H9 (cell line): ENCODE data around the gene MT4. TPM values are rescaled to one million over a fixed set of nuclear protein-coding genes. Genes with fewer than 3 reads are reported as not detected.
A peak's percentile ranks its signal among the peaks of the same experiment; 100 is the strongest.

Experiments
- DNase-seq: peaks from one replicate; pipeline ENCODE4 v3.0.0-alpha.2; 2017
- H2AFZ ChIP-seq: one replicate; pipeline ENCODE4 v1.6.1; 2013; ENCODE audit warnings: mild to moderate bottlenecking, low read length, control low read depth, moderate library complexity
- H2AK5ac ChIP-seq: 2 replicates; pipeline ENCODE4 v1.6.1; 2013; ENCODE audit warnings: low read length, control low read depth, mixed read lengths; ENCODE audit not compliant: insufficient read length
- H2BK120ac ChIP-seq: one replicate; pipeline ENCODE4 v1.6.1; 2013; ENCODE audit warnings: low read depth, mild to moderate bottlenecking, low read length, control low read depth, inconsistent platforms; ENCODE audit not compliant: poor library complexity, severe bottlenecking
- H2BK12ac ChIP-seq: 2 replicates; pipeline ENCODE4 v1.6.1; 2013; ENCODE audit warnings: low read length, control low read depth, mixed read lengths, low read depth; ENCODE audit not compliant: insufficient read length
- H2BK15ac ChIP-seq: 2 replicates; pipeline ENCODE4 v1.6.1; 2013; ENCODE audit warnings: low read depth, low read length, control low read depth
- H2BK20ac ChIP-seq: one replicate; pipeline ENCODE4 v1.6.1; 2013; ENCODE audit warnings: low read depth, mild to moderate bottlenecking, low read length, control low read depth, inconsistent platforms; ENCODE audit not compliant: poor library complexity, severe bottlenecking
- H2BK5ac ChIP-seq: 2 replicates; pipeline ENCODE4 v1.6.1; 2013; ENCODE audit warnings: low read length, control low read depth, mixed read lengths; ENCODE audit not compliant: insufficient read length
- H3K14ac ChIP-seq: 2 replicates; pipeline ENCODE4 v1.6.1; 2013; ENCODE audit warnings: low read length, control low read depth; ENCODE audit not compliant: insufficient read depth
- H3K18ac ChIP-seq: 2 replicates; pipeline ENCODE4 v1.6.1; 2013; ENCODE audit warnings: low read depth, mild to moderate bottlenecking, mixed read lengths, low read length, control low read depth; ENCODE audit not compliant: insufficient read length
- H3K23ac ChIP-seq: 2 replicates; pipeline ENCODE4 v1.6.1; 2013; ENCODE audit warnings: low read length, control low read depth, mixed read lengths, low read depth; ENCODE audit not compliant: insufficient read length
- H3K23me2 ChIP-seq: 2 replicates; pipeline ENCODE4 v1.6.1; 2013; ENCODE audit warnings: low read depth, mild to moderate bottlenecking, mixed read lengths, low read length, control low read depth; ENCODE audit not compliant: insufficient read length, poor library complexity, severe bottlenecking
- H3K27ac ChIP-seq: 2 replicates; pipeline ENCODE4 v1.5.1; 2013; ENCODE audit warnings: low read length, control low read depth, mixed read lengths, low read depth; ENCODE audit not compliant: insufficient read length
- H3K27me3 ChIP-seq: 2 replicates; pipeline ENCODE4 v1.6.1; 2013; ENCODE audit warnings: low read length, control low read depth, inconsistent platforms; ENCODE audit not compliant: insufficient read depth
- H3K4ac ChIP-seq: 2 replicates; pipeline ENCODE4 v1.6.1; 2013; ENCODE audit warnings: low read depth, mild to moderate bottlenecking, control low read depth, inconsistent platforms, low read length, moderate library complexity
- H3K4me1 ChIP-seq: 2 replicates; pipeline ENCODE4 v1.6.1; 2013; ENCODE audit warnings: low read length, control low read depth, inconsistent platforms; ENCODE audit not compliant: insufficient read depth
- H3K4me2 ChIP-seq: 2 replicates; pipeline ENCODE4 v1.6.1; 2013; ENCODE audit warnings: low read length, control low read depth, mixed read lengths; ENCODE audit not compliant: insufficient read length, insufficient read depth
- H3K56ac ChIP-seq: 2 replicates; pipeline ENCODE4 v1.6.1; 2013; ENCODE audit warnings: low read depth, mild to moderate bottlenecking, mixed read lengths, low read length, control low read depth; ENCODE audit not compliant: insufficient read length
- H3K79me1 ChIP-seq: 2 replicates; pipeline ENCODE4 v1.6.1; 2013; ENCODE audit warnings: low read depth, mild to moderate bottlenecking, moderate library complexity, low read length, control low read depth, inconsistent platforms; ENCODE audit not compliant: insufficient read depth, poor library complexity, severe bottlenecking
- H3K79me2 ChIP-seq: 2 replicates; pipeline ENCODE4 v1.6.1; 2013; ENCODE audit warnings: low read length, control low read depth, inconsistent platforms; ENCODE audit not compliant: insufficient read depth
- H3K9ac ChIP-seq: 2 replicates; pipeline ENCODE4 v1.6.1; 2013; ENCODE audit warnings: low read length, control low read depth, mixed read lengths; ENCODE audit not compliant: insufficient read length; ENCODE audit errors: extremely low read depth
- H3K9me3 ChIP-seq: one replicate; pipeline ENCODE4 v1.6.1; 2013; ENCODE audit warnings: low read depth, low read length, inconsistent platforms; ENCODE audit not compliant: control insufficient read depth
- H3T11ph ChIP-seq: one replicate; pipeline ENCODE4 v1.6.1; 2013; ENCODE audit warnings: mild to moderate bottlenecking, low read length, control low read depth, inconsistent platforms
- H4K20me1 ChIP-seq: one replicate; pipeline ENCODE4 v1.6.1; 2013; ENCODE audit not compliant: control insufficient read depth, insufficient read length, insufficient read depth
- H4K5ac ChIP-seq: 2 replicates; pipeline ENCODE4 v1.6.1; 2013; ENCODE audit warnings: low read depth, mild to moderate bottlenecking, mixed read lengths, low read length, control low read depth; ENCODE audit not compliant: insufficient read length
- H4K8ac ChIP-seq: replicated peaks from 2 replicates; pipeline ENCODE4 v1.6.1; 2013; ENCODE audit warnings: low read length, control low read depth, mixed read lengths, low read depth; ENCODE audit not compliant: insufficient read length
- H4K91ac ChIP-seq: 2 replicates; pipeline ENCODE4 v1.6.1; 2013; ENCODE audit warnings: low read depth, mild to moderate bottlenecking, moderate library complexity, mixed read lengths, low read length, control low read depth; ENCODE audit not compliant: insufficient read length
- H3K27ac Mint-ChIP-seq, 3 experiments: 2 replicates in 2 of 3; 3 replicates in 1 of 3; pipeline ENCODE4 v1.8.0; 2020 to 2021; ENCODE audit warnings: mixed read lengths in 3 of 3, mild to moderate bottlenecking in 1 of 3, moderate library complexity in 1 of 3
- H3K27me3 Mint-ChIP-seq: 2 replicates; pipeline ENCODE4 v1.8.0; 2021; ENCODE audit warnings: low read depth, mild to moderate bottlenecking, moderate library complexity, mixed read lengths
- H3K36me3 Mint-ChIP-seq, 3 experiments: 2 replicates in 2 of 3; 3 replicates in 1 of 3; pipeline ENCODE4 v1.8.0; 2020 to 2021; ENCODE audit warnings: low read depth in 3 of 3, mixed read lengths in 3 of 3; ENCODE audit not compliant: insufficient read depth in 1 of 3
- H3K4me1 Mint-ChIP-seq, 2 experiments: 2 replicates each; pipeline ENCODE4 v1.8.0; 2020; ENCODE audit warnings: mixed read lengths in 2 of 2
- H3K4me3 Mint-ChIP-seq, 2 experiments: 2 replicates in 1 of 2; 3 replicates in 1 of 2; pipeline ENCODE4 v1.8.0; 2020 to 2021; ENCODE audit warnings: mild to moderate bottlenecking in 2 of 2, mixed read lengths in 2 of 2, moderate library complexity in 1 of 2
- H3K9me3 Mint-ChIP-seq, 2 experiments: 2 replicates in 1 of 2; 3 replicates in 1 of 2; pipeline ENCODE4 v1.8.0; 2020; ENCODE audit warnings: mild to moderate bottlenecking in 2 of 2, mixed read lengths in 2 of 2, moderate library complexity in 1 of 2
- WGBS: extraction: QIAGEN DNeasy Blood & Tissue Kit; methylation state at CpG from one replicate; pipeline ENCODE4 v1.1.7; 2013; ENCODE audit warnings: missing lambda C conversion rate, low lambda C conversion rate, mixed read lengths; ENCODE audit not compliant: insufficient read length; ENCODE audit errors: extremely low coverage; 5-methylcytosine and 5-hydroxymethylcytosine counted together
- total RNA-seq: library from RNA; stranded (reverse); gene quantifications from 2 replicates; pipeline ENCODE4 v1.2.1, GENCODE V29; 2021
- TF ChIP-seq, protein P1 (sequence below): fragments of 200-600 bp; sonication (generic); conservative IDR thresholded peaks from 3 replicates; pipeline ENCODE4 v1.8.0; 2021; ENCODE audit warnings: antibody characterized with exemption, mild to moderate bottlenecking

MT4 gene
- total RNA-seq, 1 experiment from 2014 or later: not detected

DNA sequence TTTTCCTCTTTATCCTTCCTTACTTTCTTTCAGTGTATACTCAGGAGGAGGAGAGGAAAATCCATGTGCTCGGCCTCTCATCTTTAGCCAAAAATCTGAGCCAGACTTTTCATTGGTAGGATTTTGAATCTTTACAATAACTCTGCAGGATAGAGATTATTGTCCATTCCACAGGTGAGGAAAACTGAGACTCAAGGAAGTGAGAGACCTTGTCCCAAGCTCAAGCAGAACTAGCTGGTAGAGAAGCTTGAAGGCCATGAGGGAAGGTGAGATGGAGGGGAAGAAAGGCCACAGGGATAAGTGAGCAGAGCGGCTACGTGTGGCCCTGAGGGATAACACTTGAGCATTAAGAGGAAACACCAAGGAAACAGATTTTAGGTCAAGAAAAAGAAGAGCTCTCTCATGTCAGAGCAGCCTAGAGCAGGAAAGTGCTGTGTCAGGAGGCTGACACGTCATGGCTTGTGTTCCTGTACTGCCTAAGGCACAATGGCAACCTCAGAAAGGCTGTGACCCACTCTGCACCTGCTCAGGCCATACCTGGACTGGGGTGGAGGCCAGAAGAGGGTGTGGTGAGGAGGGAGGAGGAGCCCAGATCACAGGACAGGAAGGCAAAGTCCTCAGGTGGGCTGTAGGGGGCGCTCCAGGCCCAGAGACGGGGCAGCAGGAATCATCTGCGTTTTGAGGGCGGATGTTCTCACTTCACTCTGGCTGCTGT, 11.9 kb downstream of the MT4 start:
- H3K9me3 ChIP-seq: no peaks in the 10 kb centered on the region
- no peak overlapping the region for H2BK12ac ChIP-seq
- H3K4ac ChIP-seq: no peak overlapping the region
- WGBS: no CpG with 5 or more reads among the region's 8 CpGs
- no peak overlapping the region for H3K18ac ChIP-seq
- Mint-ChIP-seq H3K27ac (no peak overlapping the region), H3K4me3 (no peak overlapping the region), H3K9me3 (peaks cover 4 to 5% of the 10 kb centered on the region in 2 experiments; a peak in 3 of 5 replicates), H3K36me3 (no peaks in the 10 kb centered on the region), H3K27me3 (peaks cover 15% of the 10 kb centered on the region), H3K4me1 (no peaks in the 10 kb centered on the region)
- DNase-seq: peak; percentile 92
- H2BK20ac ChIP-seq: no peak overlapping the region
- H3K14ac ChIP-seq: no peak overlapping the region
- H2BK120ac ChIP-seq: no peak overlapping the region
- H3K23ac ChIP-seq: no peak overlapping the region
- TF ChIP-seq, protein P1, sequence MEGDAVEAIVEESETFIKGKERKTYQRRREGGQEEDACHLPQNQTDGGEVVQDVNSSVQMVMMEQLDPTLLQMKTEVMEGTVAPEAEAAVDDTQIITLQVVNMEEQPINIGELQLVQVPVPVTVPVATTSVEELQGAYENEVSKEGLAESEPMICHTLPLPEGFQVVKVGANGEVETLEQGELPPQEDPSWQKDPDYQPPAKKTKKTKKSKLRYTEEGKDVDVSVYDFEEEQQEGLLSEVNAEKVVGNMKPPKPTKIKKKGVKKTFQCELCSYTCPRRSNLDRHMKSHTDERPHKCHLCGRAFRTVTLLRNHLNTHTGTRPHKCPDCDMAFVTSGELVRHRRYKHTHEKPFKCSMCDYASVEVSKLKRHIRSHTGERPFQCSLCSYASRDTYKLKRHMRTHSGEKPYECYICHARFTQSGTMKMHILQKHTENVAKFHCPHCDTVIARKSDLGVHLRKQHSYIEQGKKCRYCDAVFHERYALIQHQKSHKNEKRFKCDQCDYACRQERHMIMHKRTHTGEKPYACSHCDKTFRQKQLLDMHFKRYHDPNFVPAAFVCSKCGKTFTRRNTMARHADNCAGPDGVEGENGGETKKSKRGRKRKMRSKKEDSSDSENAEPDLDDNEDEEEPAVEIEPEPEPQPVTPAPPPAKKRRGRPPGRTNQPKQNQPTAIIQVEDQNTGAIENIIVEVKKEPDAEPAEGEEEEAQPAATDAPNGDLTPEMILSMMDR: peak; percentile 96
- no peak overlapping the region for H4K8ac ChIP-seq
- no peak overlapping the region for H3K4me2 ChIP-seq
- H3K23me2 ChIP-seq: no peaks in the 10 kb centered on the region
- H3K27me3 ChIP-seq: no peaks in the 10 kb centered on the region
- H3T11ph ChIP-seq: no peak overlapping the region
- H2BK5ac ChIP-seq: no peak overlapping the region
- no peak overlapping the region for H2BK15ac ChIP-seq
- H2AFZ ChIP-seq: no peak overlapping the region
- H4K5ac ChIP-seq: no peak overlapping the region
- H3K4me1 ChIP-seq: no peaks in the 10 kb centered on the region
- no peak overlapping the region for H3K9ac ChIP-seq
- no peaks in the 10 kb centered on the region for H4K20me1 ChIP-seq
- H3K56ac ChIP-seq: no peak overlapping the region
- H4K91ac ChIP-seq: no peak overlapping the region
- H3K79me2 ChIP-seq: no peaks in the 10 kb centered on the region
- no peak overlapping the region for H3K27ac ChIP-seq
- H2AK5ac ChIP-seq: no peak overlapping the region
- H3K79me1 ChIP-seq: no peaks in the 10 kb centered on the region
